ENCODE measurements around the gene WDR48.

WDR48 gene

GRCh38 chr3:39086144-39086543, 34.3 kb downstream of the WDR48 start:
- Histone ChIP-seq H3K4me3 (ENCODE audit: low read length in 2 of 2) (no peak overlapping the region), H3K4me1 (ENCODE audit: control insufficient read depth in 2 of 2, insufficient read depth in 2 of 2, low read length in 2 of 2) (no peaks in the 10 kb centered on the region), H3K27ac (ENCODE audit: low read depth in 2 of 2, low read length in 2 of 2) (no peak overlapping the region), H3K36me3 (ENCODE audit: control insufficient read depth in 2 of 2, insufficient read depth in 2 of 2, low read length in 2 of 2) (peaks cover 48 to 54% of the 10 kb centered on the region in 2 donors), H3K9ac (ENCODE audit: low read depth in 1 of 2, low read length in 2 of 2) (no peak overlapping the region), H3K9me3 (ENCODE audit: control insufficient read depth in 2 of 2, low read length in 2 of 2) (no peaks in the 10 kb centered on the region), H3K27me3 (ENCODE audit: control insufficient read depth in 2 of 2, insufficient read depth in 2 of 2, low read length in 2 of 2) (no peaks in the 10 kb centered on the region)

GRCh38 chr3:39088456-39088855, 36.6 kb downstream of the WDR48 start:
- peaks cover 57 to 70% of the 10 kb centered on the region in 2 donors for H3K36me3 ChIP-seq (ENCODE audit: control insufficient read depth in 2 of 2, insufficient read depth in 2 of 2, low read length in 2 of 2)
- no peak overlapping the region for H3K9ac ChIP-seq (ENCODE audit: low read depth in 1 of 2, low read length in 2 of 2)
- no peaks in the 10 kb centered on the region for H3K4me1 ChIP-seq (ENCODE audit: control insufficient read depth in 2 of 2, insufficient read depth in 2 of 2, low read length in 2 of 2)
- H3K4me3 ChIP-seq (ENCODE audit: low read length in 2 of 2), result no peak overlapping the region
- H3K27me3 ChIP-seq (ENCODE audit: control insufficient read depth in 2 of 2, insufficient read depth in 2 of 2, low read length in 2 of 2), result no peaks in the 10 kb centered on the region
- no peaks in the 10 kb centered on the region for H3K9me3 ChIP-seq (ENCODE audit: control insufficient read depth in 2 of 2, low read length in 2 of 2)
- H3K27ac ChIP-seq (ENCODE audit: low read depth in 2 of 2, low read length in 2 of 2), result no peak overlapping the region

GRCh38 chr3:39088889-39089288, 37.1 kb downstream of the WDR48 start:
- Histone ChIP-seq H3K4me3 (ENCODE audit: low read length in 2 of 2) (no peak overlapping the region), H3K36me3 (ENCODE audit: control insufficient read depth in 2 of 2, insufficient read depth in 2 of 2, low read length in 2 of 2) (peaks cover 56 to 71% of the 10 kb centered on the region in 2 donors), H3K9me3 (ENCODE audit: control insufficient read depth in 2 of 2, low read length in 2 of 2) (no peaks in the 10 kb centered on the region), H3K9ac (ENCODE audit: low read depth in 1 of 2, low read length in 2 of 2) (no peak overlapping the region), H3K27ac (ENCODE audit: low read depth in 2 of 2, low read length in 2 of 2) (no peak overlapping the region), H3K4me1 (ENCODE audit: control insufficient read depth in 2 of 2, insufficient read depth in 2 of 2, low read length in 2 of 2) (no peaks in the 10 kb centered on the region), H3K27me3 (ENCODE audit: control insufficient read depth in 2 of 2, insufficient read depth in 2 of 2, low read length in 2 of 2) (no peaks in the 10 kb centered on the region)

- Histone ChIP-seq H3K36me3 (ENCODE audit: control insufficient read depth in 2 of 2, insufficient read depth in 2 of 2, low read length in 2 of 2) (peaks cover 65 to 80% of the 10 kb centered on the region in 2 donors), H3K9me3 (ENCODE audit: control insufficient read depth in 2 of 2, low read length in 2 of 2) (no peaks in the 10 kb centered on the region), H3K4me1 (ENCODE audit: control insufficient read depth in 2 of 2, insufficient read depth in 2 of 2, low read length in 2 of 2) (no peaks in the 10 kb centered on the region), H3K27me3 (ENCODE audit: control insufficient read depth in 2 of 2, insufficient read depth in 2 of 2, low read length in 2 of 2) (no peaks in the 10 kb centered on the region), H3K9ac (ENCODE audit: low read depth in 1 of 2, low read length in 2 of 2) (no peak overlapping the region), H3K27ac (ENCODE audit: low read depth in 2 of 2, low read length in 2 of 2) (no peak overlapping the region), H3K4me3 (ENCODE audit: low read length in 2 of 2) (no peak overlapping the region)
These were observed 39.1 kb downstream of the WDR48 start for GRCh38 chr3:39090922-39091321.

- no peaks in the 10 kb centered on the region for H3K9me3 ChIP-seq (ENCODE audit: control insufficient read depth in 2 of 2, low read length in 2 of 2)
- H3K9ac ChIP-seq (ENCODE audit: low read depth in 1 of 2, low read length in 2 of 2), result no peak overlapping the region
- H3K27ac ChIP-seq (ENCODE audit: low read depth in 2 of 2, low read length in 2 of 2), result no peak overlapping the region
- no peaks in the 10 kb centered on the region for H3K27me3 ChIP-seq (ENCODE audit: control insufficient read depth in 2 of 2, insufficient read depth in 2 of 2, low read length in 2 of 2)
- no peaks in the 10 kb centered on the region for H3K4me1 ChIP-seq (ENCODE audit: control insufficient read depth in 2 of 2, insufficient read depth in 2 of 2, low read length in 2 of 2)
- H3K36me3 ChIP-seq (ENCODE audit: control insufficient read depth in 2 of 2, insufficient read depth in 2 of 2, low read length in 2 of 2), result peaks cover 70 to 86% of the 10 kb centered on the region in 2 donors
- no peak overlapping the region for H3K4me3 ChIP-seq (ENCODE audit: low read length in 2 of 2)
These were observed 43.2 kb downstream of the WDR48 start for GRCh38 chr3:39094851-39095677.

- Histone ChIP-seq H3K9ac (ENCODE audit: low read depth in 1 of 2, low read length in 2 of 2) (no peak overlapping the region), H3K9me3 (ENCODE audit: control insufficient read depth in 2 of 2, low read length in 2 of 2) (no peaks in the 10 kb centered on the region), H3K27me3 (ENCODE audit: control insufficient read depth in 2 of 2, insufficient read depth in 2 of 2, low read length in 2 of 2) (no peaks in the 10 kb centered on the region), H3K4me3 (ENCODE audit: low read length in 2 of 2) (no peak overlapping the region), H3K4me1 (ENCODE audit: control insufficient read depth in 2 of 2, insufficient read depth in 2 of 2, low read length in 2 of 2) (no peaks in the 10 kb centered on the region), H3K27ac (ENCODE audit: low read depth in 2 of 2, low read length in 2 of 2) (no peak overlapping the region), H3K36me3 (ENCODE audit: control insufficient read depth in 2 of 2, insufficient read depth in 2 of 2, low read length in 2 of 2) (peaks cover 74 to 89% of the 10 kb centered on the region in 2 donors)
These were observed 44.0 kb downstream of the WDR48 start for GRCh38 chr3:39095778-39096177.

GRCh38 chr3:39096775-39097174, 45.0 kb downstream of the WDR48 start:
- Histone ChIP-seq H3K9ac (ENCODE audit: low read depth in 1 of 2, low read length in 2 of 2) (no peak overlapping the region), H3K36me3 (ENCODE audit: control insufficient read depth in 2 of 2, insufficient read depth in 2 of 2, low read length in 2 of 2) (peaks cover 74 to 86% of the 10 kb centered on the region in 2 donors), H3K27ac (ENCODE audit: low read depth in 2 of 2, low read length in 2 of 2) (no peak overlapping the region), H3K27me3 (ENCODE audit: control insufficient read depth in 2 of 2, insufficient read depth in 2 of 2, low read length in 2 of 2) (no peaks in the 10 kb centered on the region), H3K9me3 (ENCODE audit: control insufficient read depth in 2 of 2, low read length in 2 of 2) (no peaks in the 10 kb centered on the region), H3K4me3 (ENCODE audit: low read length in 2 of 2) (no peak overlapping the region), H3K4me1 (ENCODE audit: control insufficient read depth in 2 of 2, insufficient read depth in 2 of 2, low read length in 2 of 2) (peaks cover 0 to 5% of the 10 kb centered on the region in 2 donors)

GRCh38 chr3:39097716-39098472, 46.1 kb downstream of the WDR48 start:
- Histone ChIP-seq H3K4me3 (ENCODE audit: low read length in 2 of 2) (no peak overlapping the region), H3K27ac (ENCODE audit: low read depth in 2 of 2, low read length in 2 of 2) (no peak overlapping the region), H3K27me3 (ENCODE audit: control insufficient read depth in 2 of 2, insufficient read depth in 2 of 2, low read length in 2 of 2) (no peaks in the 10 kb centered on the region), H3K36me3 (ENCODE audit: control insufficient read depth in 2 of 2, insufficient read depth in 2 of 2, low read length in 2 of 2) (peaks cover 70 to 80% of the 10 kb centered on the region in 2 donors), H3K9me3 (ENCODE audit: control insufficient read depth in 2 of 2, low read length in 2 of 2) (no peaks in the 10 kb centered on the region), H3K4me1 (ENCODE audit: control insufficient read depth in 2 of 2, insufficient read depth in 2 of 2, low read length in 2 of 2) (peaks cover 0 to 5% of the 10 kb centered on the region in 2 donors), H3K9ac (ENCODE audit: low read depth in 1 of 2, low read length in 2 of 2) (no peak overlapping the region)

GRCh38 chr3:39098473-39099000, 46.7 kb downstream of the WDR48 start:
- Histone ChIP-seq H3K4me1 (ENCODE audit: control insufficient read depth in 2 of 2, insufficient read depth in 2 of 2, low read length in 2 of 2) (peaks cover 0 to 5% of the 10 kb centered on the region in 2 donors), H3K36me3 (ENCODE audit: control insufficient read depth in 2 of 2, insufficient read depth in 2 of 2, low read length in 2 of 2) (peaks cover 68 to 74% of the 10 kb centered on the region in 2 donors), H3K9me3 (ENCODE audit: control insufficient read depth in 2 of 2, low read length in 2 of 2) (no peaks in the 10 kb centered on the region), H3K27me3 (ENCODE audit: control insufficient read depth in 2 of 2, insufficient read depth in 2 of 2, low read length in 2 of 2) (no peaks in the 10 kb centered on the region), H3K27ac (ENCODE audit: low read depth in 2 of 2, low read length in 2 of 2) (no peak overlapping the region), H3K9ac (ENCODE audit: low read depth in 1 of 2, low read length in 2 of 2) (no peak overlapping the region), H3K4me3 (ENCODE audit: low read length in 2 of 2) (no peak overlapping the region)

- no peak overlapping the region for H3K4me3 ChIP-seq (ENCODE audit: low read length in 2 of 2)
- H3K27me3 ChIP-seq (ENCODE audit: control insufficient read depth in 2 of 2, insufficient read depth in 2 of 2, low read length in 2 of 2), result no peaks in the 10 kb centered on the region
- no peaks in the 10 kb centered on the region for H3K9me3 ChIP-seq (ENCODE audit: control insufficient read depth in 2 of 2, low read length in 2 of 2)
- H3K36me3 ChIP-seq (ENCODE audit: control insufficient read depth in 2 of 2, insufficient read depth in 2 of 2, low read length in 2 of 2), result peaks cover 63 to 68% of the 10 kb centered on the region in 2 donors
- H3K27ac ChIP-seq (ENCODE audit: low read depth in 2 of 2, low read length in 2 of 2), result no peak overlapping the region
- H3K9ac ChIP-seq (ENCODE audit: low read depth in 1 of 2, low read length in 2 of 2), result no peak overlapping the region
- peaks cover 0 to 5% of the 10 kb centered on the region in 2 donors for H3K4me1 ChIP-seq (ENCODE audit: control insufficient read depth in 2 of 2, insufficient read depth in 2 of 2, low read length in 2 of 2)
These were observed 47.4 kb downstream of the WDR48 start for GRCh38 chr3:39099242-39099641.

All from mucosa of rectum (tissue), 2 donors.